ENCODE measurements around the gene PMFBP1.

The PMFBP1 gene

GRCh38 chr16:72166954-72167561 lies 4.9 kb downstream of the PMFBP1 start:
- ChIA-PET POLR2A (no interaction called here), CTCF (no interaction called here)
- TF ChIP-seq, protein P1, sequence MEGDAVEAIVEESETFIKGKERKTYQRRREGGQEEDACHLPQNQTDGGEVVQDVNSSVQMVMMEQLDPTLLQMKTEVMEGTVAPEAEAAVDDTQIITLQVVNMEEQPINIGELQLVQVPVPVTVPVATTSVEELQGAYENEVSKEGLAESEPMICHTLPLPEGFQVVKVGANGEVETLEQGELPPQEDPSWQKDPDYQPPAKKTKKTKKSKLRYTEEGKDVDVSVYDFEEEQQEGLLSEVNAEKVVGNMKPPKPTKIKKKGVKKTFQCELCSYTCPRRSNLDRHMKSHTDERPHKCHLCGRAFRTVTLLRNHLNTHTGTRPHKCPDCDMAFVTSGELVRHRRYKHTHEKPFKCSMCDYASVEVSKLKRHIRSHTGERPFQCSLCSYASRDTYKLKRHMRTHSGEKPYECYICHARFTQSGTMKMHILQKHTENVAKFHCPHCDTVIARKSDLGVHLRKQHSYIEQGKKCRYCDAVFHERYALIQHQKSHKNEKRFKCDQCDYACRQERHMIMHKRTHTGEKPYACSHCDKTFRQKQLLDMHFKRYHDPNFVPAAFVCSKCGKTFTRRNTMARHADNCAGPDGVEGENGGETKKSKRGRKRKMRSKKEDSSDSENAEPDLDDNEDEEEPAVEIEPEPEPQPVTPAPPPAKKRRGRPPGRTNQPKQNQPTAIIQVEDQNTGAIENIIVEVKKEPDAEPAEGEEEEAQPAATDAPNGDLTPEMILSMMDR (IDR thresholded peaks at IDR 0.05; ENCODE audit: control extremely low read depth, extremely low read depth, low read depth, missing control alignments) = no peak
- DNase-seq (ENCODE audit: extremely low spot score) = no peak

GRCh38 chr16:72166151-72166550 lies 5.8 kb downstream of the PMFBP1 start:
- no peak for DNase-seq (ENCODE audit: extremely low spot score)
- ChIA-PET CTCF (no interaction called here), POLR2A (no interaction called here)
- TF ChIP-seq, protein P1 (IDR thresholded peaks at IDR 0.05; ENCODE audit: control extremely low read depth, extremely low read depth, low read depth, missing control alignments) = no peak

DNA sequence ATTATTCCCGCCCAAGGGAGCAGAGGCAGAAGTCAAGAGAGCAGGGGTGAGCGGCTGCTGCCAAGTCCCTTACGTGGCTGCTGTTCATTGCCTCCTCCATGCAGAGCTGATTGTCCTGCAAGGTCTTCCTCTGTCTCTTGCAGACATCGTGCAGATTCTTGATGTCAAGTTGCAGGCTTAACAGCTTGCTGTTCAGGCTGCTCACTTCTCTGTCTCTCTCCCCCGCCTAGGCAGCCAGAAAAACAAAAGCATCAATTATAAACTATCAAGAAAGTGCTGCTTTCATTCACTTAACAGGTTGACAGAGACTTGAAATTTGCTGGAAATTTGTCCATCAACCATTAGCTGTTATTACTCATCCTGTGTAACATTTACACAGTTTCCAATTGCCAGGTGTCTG lies 7.3 kb downstream of the PMFBP1 start:
- no peak for DNase-seq (ENCODE audit: extremely low spot score)
- TF ChIP-seq, protein P1 (IDR thresholded peaks at IDR 0.05; ENCODE audit: control extremely low read depth, extremely low read depth, low read depth, missing control alignments) = no peak
- CTCF ChIA-PET = no interaction called here
- POLR2A ChIA-PET = no interaction called here

GRCh38 chr16:72162105-72162692 lies 9.8 kb downstream of the PMFBP1 start:
- ChIA-PET POLR2A (no interaction called here), CTCF (interaction anchor here (0.8 kb wide), 1 partner anchor 37 kb away, joined by 4 read pairs; no protein-coding TSS in a partner anchor)
- no peak for DNase-seq (ENCODE audit: extremely low spot score)
- TF ChIP-seq, protein P1 (IDR thresholded peaks at IDR 0.05; ENCODE audit: control extremely low read depth, extremely low read depth, low read depth, missing control alignments) = no peak

DNA sequence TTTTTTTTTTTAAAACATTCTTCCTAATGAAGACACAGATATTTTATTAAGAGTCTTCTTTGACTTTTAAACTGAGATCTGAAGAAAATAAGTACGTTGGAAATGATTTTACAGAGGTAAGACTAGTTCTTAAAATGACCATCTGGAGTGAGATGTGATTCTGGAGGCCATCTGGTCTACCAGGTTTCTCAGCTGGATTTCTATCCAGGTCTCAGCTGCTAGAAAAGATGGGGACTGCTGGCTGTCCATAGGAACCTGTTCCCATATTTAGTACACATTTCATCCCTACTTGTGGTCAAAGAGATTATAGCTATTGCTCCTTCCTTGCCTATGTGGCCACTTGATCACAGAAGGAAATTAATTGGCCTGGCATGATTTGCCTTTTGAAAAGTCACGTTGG lies 12.2 kb downstream of the PMFBP1 start:
- CTCF ChIA-PET = interaction anchor here (0.9 kb wide), 1 partner anchor 9 kb away, joined by 3 read pairs; no protein-coding TSS in a partner anchor
- DNase-seq (ENCODE audit: extremely low spot score) = no peak
- TF ChIP-seq, protein P1 (IDR thresholded peaks at IDR 0.05; ENCODE audit: control extremely low read depth, extremely low read depth, low read depth, missing control alignments) = no peak
- POLR2A ChIA-PET = no interaction called here

DNA sequence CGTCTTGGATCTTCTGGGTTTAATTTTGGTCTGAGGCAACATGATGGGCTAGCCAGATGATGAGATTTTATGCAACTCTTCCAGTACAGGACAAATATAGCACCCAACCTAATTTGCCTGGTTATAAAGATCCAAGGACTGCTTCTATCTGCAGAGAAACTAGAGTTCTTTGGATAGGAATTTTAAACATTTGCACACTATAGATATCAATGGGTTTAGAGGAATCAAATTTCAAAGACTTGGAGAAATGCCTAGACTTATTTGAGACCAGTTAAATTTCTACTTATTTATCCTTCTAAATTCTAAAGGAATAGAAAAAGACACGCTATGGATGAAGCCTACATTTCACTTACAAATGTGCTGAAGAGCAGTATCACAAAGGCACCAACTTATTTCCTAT lies 12.6 kb downstream of the PMFBP1 start:
- CTCF ChIA-PET = interaction anchor here (0.9 kb wide), 1 partner anchor 9 kb away, joined by 3 read pairs; no protein-coding TSS in a partner anchor

More for the DNA sequence above, 12.6 kb downstream of the PMFBP1 start:
- TF ChIP-seq, protein P1 (IDR thresholded peaks at IDR 0.05; ENCODE audit: control extremely low read depth, extremely low read depth, low read depth, missing control alignments) = no peak
- POLR2A ChIA-PET = no interaction called here
- DNase-seq (ENCODE audit: extremely low spot score) = no peak

All from GM10248 (cell line).